Measurements from ENCODE around the gene COL4A4. TPM values are rescaled to one million over a fixed set of nuclear protein-coding genes. Genes with fewer than 3 reads are reported as not detected.

The COL4A4 gene
- total and polyA plus RNA-seq, 2 of the 13 experiments (the other 11 are each of a cell fraction or from before 2014, with no cell fraction given) = not detected

GRCh38 chr2:227207573-227207972, 43.6 kb upstream of the COL4A4 start:
- ChIA-PET CTCF (ENCODE audit: low intra/inter-chr PET ratio, low total read pairs) (no interaction called here), POLR2A (no interaction called here)
- no peaks in the 10 kb centered on the region for H3K36me3 ChIP-seq (replicated peaks in 1 of 2; ENCODE audit: control insufficient read depth in 1 of 2, insufficient read depth in 2 of 2, low read length in 2 of 2)
- peaks cover 0 to 13% of the 10 kb centered on the region in 2 experiments; a peak in 2 of 5 replicates for H3K27me3 ChIP-seq (ENCODE audit: control insufficient read depth in 1 of 2, insufficient read depth in 2 of 2, low read length in 2 of 2)
- no peak overlapping the region for H2AFZ ChIP-seq (ENCODE audit: low read length)
- H3K9me3 ChIP-seq (ENCODE audit: low read length) = no peaks in the 10 kb centered on the region
- DNase-seq (ENCODE audit: low spot score) = no peak
- H3K4me2 ChIP-seq (ENCODE audit: low read depth, low read length) = no peak overlapping the region
- no TSS peak for BruUV-seq (replicated peaks)
- H4K20me1 ChIP-seq (ENCODE audit: insufficient read depth, low read length) = no peaks in the 10 kb centered on the region
- no peak for FAIRE-seq
- H3K79me2 ChIP-seq (ENCODE audit: insufficient read depth, low read length) = no peaks in the 10 kb centered on the region
- no peak overlapping the region for H3K27ac ChIP-seq (ENCODE audit: extremely low read length, insufficient read depth, low read length)
- in situ Hi-C loops (cut with HindIII; ENCODE audit: extremely low pct_ligation_motif_present, low pct_unique_long_range_greater_than_20kb) = no loop called here
- 24% methylated on average over 2 of the region's 2 CpGs for WGBS (ENCODE audit: low lambda C conversion rate)
- intact Hi-C loops (cut with micrococcal nuclease; ENCODE audit: unreplicated experiment) = no loop called here
- H3K4me1 ChIP-seq (ENCODE audit: insufficient read depth, low read length) = no peaks in the 10 kb centered on the region
- ATAC-seq = no peak
- no peak overlapping the region for H3K9ac ChIP-seq (ENCODE audit: insufficient read depth, low read depth, low read length)
- TF ChIP-seq ZNF790 (CRISPR knock-in tag; IDR thresholded peaks at IDR 0.05; ENCODE audit: borderline replicate concordance) = no peak
- no peak for TF ChIP-seq TOE1 (CRISPR knock-in tag; IDR thresholded peaks at IDR 0.05)
- TF ChIP-seq ZNF570 (CRISPR knock-in tag; IDR thresholded peaks at IDR 0.05; ENCODE audit: borderline replicate concordance) = no peak
- no peak for TF ChIP-seq ELF4 (CRISPR knock-in tag; IDR thresholded peaks at IDR 0.05; ENCODE audit: borderline replicate concordance)
- no peak for TF ChIP-seq CREBL2 (CRISPR knock-in tag; IDR thresholded peaks at IDR 0.05; ENCODE audit: borderline replicate concordance)
- TF ChIP-seq ZNF101 (CRISPR knock-in tag; IDR thresholded peaks at IDR 0.05; ENCODE audit: borderline replicate concordance, low read depth) = no peak
- no peak for TF ChIP-seq ZNF441 (CRISPR knock-in tag; IDR thresholded peaks at IDR 0.05; ENCODE audit: borderline replicate concordance)
- TF ChIP-seq ZNF274 (CRISPR knock-in tag; IDR thresholded peaks at IDR 0.05) = no peak
- TF ChIP-seq ZBTB7A (CRISPR knock-in tag; IDR thresholded peaks at IDR 0.05) = no peak
- TF ChIP-seq ZNF160 (CRISPR knock-in tag; IDR thresholded peaks at IDR 0.05) = no peak
- no peak for TF ChIP-seq ZNF549 (CRISPR knock-in tag; IDR thresholded peaks at IDR 0.05)
- no peak for TF ChIP-seq NR2F2 (IDR thresholded peaks at IDR 0.05; ENCODE audit: borderline replicate concordance, low read depth)
- no peak for TF ChIP-seq CENPBD1 (CRISPR knock-in tag; IDR thresholded peaks at IDR 0.05; ENCODE audit: borderline replicate concordance, low read depth)
- TF ChIP-seq GPBP1L1 (CRISPR knock-in tag; IDR thresholded peaks at IDR 0.05) = no peak
- TF ChIP-seq KLF16 (CRISPR knock-in tag; IDR thresholded peaks at IDR 0.05) = no peak
- no peak for TF ChIP-seq ATRX (CRISPR knock-in tag; IDR thresholded peaks at IDR 0.05; ENCODE audit: borderline replicate concordance)
- no peak overlapping the region for H3K4me3 ChIP-seq (replicated peaks in 1 of 3; ENCODE audit: insufficient read depth in 1 of 3, low read depth in 2 of 3, low read length in 3 of 3)

Data from HepG2 (cell line).